Liver (tissue), 9 donors: ENCODE measurements around the gene CAMK2B. TPM values are rescaled to one million over a fixed set of nuclear protein-coding genes. Genes with fewer than 3 reads are reported as not detected.

Experiments
- DNase-seq: peaks from one replicate; pipeline ENCODE4 v3.0.0-alpha.2; 2017; ENCODE audit warnings: low spot score
- H3K27ac ChIP-seq, 2 donors: one replicate each; pipeline ENCODE4 v1.7.0; 2013; ENCODE audit warnings: inconsistent platforms in 2 of 2, low read length in 2 of 2, control low read depth in 1 of 2, low read depth in 1 of 2, mild to moderate bottlenecking in 1 of 2
- H3K27me3 ChIP-seq, 4 donors: one replicate each; pipeline versions ENCODE4 v1.6.1 to v1.7.0; 2013; ENCODE audit warnings: low read length in 3 of 4, inconsistent platforms in 1 of 4, mild to moderate bottlenecking in 1 of 4, moderate library complexity in 1 of 4; ENCODE audit not compliant: control insufficient read depth in 4 of 4, insufficient read depth in 4 of 4
- H3K36me3 ChIP-seq, 4 donors: one replicate each; pipeline versions ENCODE4 v1.6.1 to v1.7.0; 2013; ENCODE audit warnings: low read length in 3 of 4, mild to moderate bottlenecking in 3 of 4, low read depth in 1 of 4, moderate library complexity in 1 of 4; ENCODE audit not compliant: control insufficient read depth in 4 of 4, insufficient read depth in 3 of 4
- H3K4me1 ChIP-seq, 4 donors: one replicate each; pipeline versions ENCODE4 v1.6.1 to v1.7.0; 2013; ENCODE audit warnings: low read length in 3 of 4, mild to moderate bottlenecking in 3 of 4, moderate library complexity in 1 of 4; ENCODE audit not compliant: control insufficient read depth in 4 of 4, insufficient read depth in 4 of 4
- H3K4me3 ChIP-seq, 3 donors: one replicate each; pipeline versions ENCODE4 v1.6.1 to v1.7.0; 2013; ENCODE audit warnings: low read length in 3 of 3, control low read depth in 1 of 3, low read depth in 1 of 3, mild to moderate bottlenecking in 1 of 3
- H3K9ac ChIP-seq, 2 donors: one replicate each; pipeline ENCODE4 v1.7.0; 2013; ENCODE audit warnings: low read length in 2 of 2, mild to moderate bottlenecking in 2 of 2, moderate library complexity in 2 of 2, control low read depth in 1 of 2, low read depth in 1 of 2
- H3K9me3 ChIP-seq, 4 donors: one replicate each; pipeline versions ENCODE4 v1.6.1 to v1.7.0; 2013; ENCODE audit warnings: low read length in 3 of 4; ENCODE audit not compliant: control insufficient read depth in 4 of 4
- ATF3 ChIP-seq: IDR thresholded peaks from 2 replicates; pipeline ENCODE4 v1.6.1; 2016; ENCODE audit warnings: antibody characterized with exemption
- CTCF ChIP-seq: fragments of 150-350 bp; IDR thresholded peaks from 2 replicates; pipeline ENCODE4 v1.5.1; 2017; ENCODE audit warnings: improper control_type of control experiment, low read depth, low read length; ENCODE audit not compliant: missing input control
- EGR1 ChIP-seq, 2 donors: IDR thresholded peaks; 2 replicates each; pipeline ENCODE4 v1.6.1; 2016 to 2018; ENCODE audit warnings: antibody characterized with exemption in 2 of 2, low read depth in 2 of 2
- FOXA1 ChIP-seq: IDR thresholded peaks from 2 replicates; pipeline ENCODE4 v1.6.1; 2016; ENCODE audit warnings: antibody characterized with exemption
- HNF4G ChIP-seq: IDR thresholded peaks from 2 replicates; pipeline ENCODE4 v1.6.1; 2016; ENCODE audit warnings: antibody characterized with exemption
- MAX ChIP-seq: IDR thresholded peaks from 2 replicates; pipeline ENCODE4 v1.6.1; 2016; ENCODE audit warnings: antibody characterized with exemption
- NR2F2 ChIP-seq: IDR thresholded peaks from 2 replicates; pipeline ENCODE4 v1.6.1; 2016; ENCODE audit warnings: antibody characterized with exemption
- RAD21 ChIP-seq, 2 donors: IDR thresholded peaks; 2 replicates each; pipeline ENCODE4 v1.6.1; 2016; ENCODE audit warnings: antibody characterized with exemption in 2 of 2, mild to moderate bottlenecking in 2 of 2
- REST ChIP-seq: IDR thresholded peaks from 2 replicates; pipeline ENCODE4 v1.6.1; 2016; ENCODE audit warnings: antibody characterized with exemption, mild to moderate bottlenecking
- RXRA ChIP-seq, 2 donors: IDR thresholded peaks; 2 replicates each; pipeline ENCODE4 v1.6.1; 2017 to 2018; ENCODE audit warnings: antibody characterized with exemption in 2 of 2, mild to moderate bottlenecking in 1 of 2
- SP1 ChIP-seq: IDR thresholded peaks from 2 replicates; pipeline ENCODE4 v1.6.1; 2018; ENCODE audit warnings: antibody characterized with exemption, mild to moderate bottlenecking
- YY1 ChIP-seq: IDR thresholded peaks from 2 replicates; pipeline ENCODE4 v1.6.1; 2016; ENCODE audit warnings: antibody characterized with exemption, mild to moderate bottlenecking
- WGBS: extraction: QIAGEN DNeasy Blood & Tissue Kit; methylation state at CpG from one replicate; pipeline ENCODE4 v1.1.7; 2013; 5-methylcytosine and 5-hydroxymethylcytosine counted together
- polyA plus RNA-seq, 2 donors: library from polyadenylated mRNA; stranded (reverse) in 1 of 2; unstranded in 1 of 2; fragments of 200-250 nt in 1 of 2; fragments of >200 nt in 1 of 2; fragmentation: Nextera tagmentation in 1 of 2; extraction: Ambion mirVana in 1 of 2; gene quantifications; one replicate each; pipeline versions ENCODE4 v1.2.1 to v1.2.3, GENCODE V29; 2013 to 2015
- total RNA-seq, 2 donors: library from RNA; depleted of rRNA; stranded (reverse); fragments of >200 nt; gene quantifications; one replicate each; pipeline ENCODE4 v1.2.3, GENCODE V29; 2014
- donor health status: healthy.
- donor health status: healthy.
- donor health status: healthy.
- donor health status: healthy.
- donor health status: healthy.

Gene CAMK2B
- total and polyA plus RNA-seq, 4 donors: 2.1 to 3.3 (median 2.2) TPM; not detected in 1

DNA sequence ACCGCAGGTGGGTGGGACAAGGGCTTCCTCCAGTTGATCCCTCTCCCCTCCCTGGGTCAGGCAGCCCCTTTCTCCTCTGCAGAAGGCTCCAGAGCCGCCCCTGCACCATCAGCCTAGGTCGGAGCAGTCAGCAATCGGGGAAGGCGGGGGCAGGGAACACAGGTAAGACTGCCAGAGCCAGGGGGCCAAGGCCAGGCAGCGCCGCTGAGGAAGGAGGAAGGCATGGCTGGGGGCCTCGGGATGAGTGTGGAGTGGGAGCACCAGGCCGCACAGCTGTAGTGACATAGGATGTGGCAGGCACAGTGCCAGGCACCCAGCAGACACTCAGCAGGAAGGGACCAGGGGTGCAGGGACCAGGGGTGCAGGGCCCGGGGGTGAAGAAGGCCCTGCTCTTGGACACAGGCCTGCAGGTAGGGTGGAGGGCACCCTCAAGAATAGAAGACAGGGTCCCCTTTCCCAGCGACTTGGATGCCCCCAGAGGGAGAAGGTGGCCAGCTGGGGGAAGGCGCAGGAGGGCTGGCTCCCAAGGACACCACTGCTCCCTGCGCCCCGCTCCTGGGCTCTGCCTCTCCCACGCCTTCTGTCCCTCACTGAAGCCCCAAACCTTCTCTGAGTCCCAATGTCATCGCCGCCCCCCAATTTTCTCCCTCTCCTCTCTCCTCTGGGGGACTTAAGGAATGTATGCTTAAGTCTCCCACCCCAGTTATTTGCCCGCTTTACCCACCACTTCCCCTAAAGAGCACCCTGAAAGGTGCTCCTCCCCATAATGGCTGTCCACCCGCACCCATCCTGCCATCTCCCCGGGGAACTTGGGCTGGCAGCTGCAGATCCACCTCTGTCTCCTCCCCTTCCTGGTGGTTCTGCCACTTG lies 38.5 kb downstream of the CAMK2B start:
- no peak overlapping the region for H3K9ac ChIP-seq
- 91% methylated on average over 20 of the region's 20 CpGs for WGBS
- no peaks in the 10 kb centered on the region for H3K36me3 ChIP-seq
- H3K9me3 ChIP-seq: no peaks in the 10 kb centered on the region
- DNase-seq: no peak
- H3K27me3 ChIP-seq: no peaks in the 10 kb centered on the region
- H3K27ac ChIP-seq: no peak overlapping the region
- H3K4me3 ChIP-seq: no peak overlapping the region
- H3K4me1 ChIP-seq: peaks cover 0 to 4% (median 0%) of the 10 kb centered on the region in 4 donors
- no peak for TF ChIP-seq YY1
- no peak for TF ChIP-seq MAX
- no peak for TF ChIP-seq SP1
- TF ChIP-seq HNF4G: no peak
- TF ChIP-seq EGR1 (IDR thresholded peaks at IDR 0.05; ENCODE audit: low read depth in 2 of 2): no peak

DNA sequence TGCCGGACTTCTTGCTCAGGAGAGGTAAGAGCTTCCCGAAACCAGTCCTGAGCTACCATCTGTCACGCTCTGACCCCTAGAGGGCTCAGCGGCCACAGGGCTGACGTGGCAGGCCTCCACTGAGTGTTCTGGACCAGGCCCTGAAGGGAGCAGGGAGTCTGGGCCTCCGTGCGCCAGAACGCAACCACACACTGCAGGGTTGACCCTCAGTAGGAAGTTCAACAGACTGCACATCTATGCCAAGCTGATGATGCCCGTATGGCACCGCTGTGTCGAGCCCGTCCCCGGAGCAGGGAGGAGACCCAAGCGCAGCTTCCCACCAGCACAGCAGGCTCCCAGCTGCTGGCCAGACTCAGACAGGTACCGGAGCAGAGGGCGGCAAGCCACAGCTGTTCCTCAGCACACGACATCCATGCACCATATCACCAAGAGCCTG lies 39.2 kb downstream of the CAMK2B start:
- Histone ChIP-seq H3K27ac (no peak overlapping the region), H3K4me3 (no peak overlapping the region), H3K36me3 (no peaks in the 10 kb centered on the region), H3K9me3 (no peaks in the 10 kb centered on the region), H3K4me1 (peaks cover 0 to under 1% (median 0%) of the 10 kb centered on the region in 4 donors), H3K27me3 (no peaks in the 10 kb centered on the region), H3K9ac (no peak overlapping the region)
- WGBS: 95% methylated on average over 17 of the region's 17 CpGs
- no peak for TF ChIP-seq FOXA1
- TF ChIP-seq RXRA (IDR thresholded peaks at IDR 0.05): no peak
- TF ChIP-seq REST: no peak
- TF ChIP-seq ATF3: no peak
- no peak for TF ChIP-seq NR2F2
- TF ChIP-seq YY1: no peak
- no peak for TF ChIP-seq MAX
- TF ChIP-seq CTCF: no peak
- TF ChIP-seq RAD21 (IDR thresholded peaks at IDR 0.05): no peak
- DNase-seq: no peak
